Stimulated activated naive B cell treated with anti-CD40 and anti-IgM and Interleukin-4, amounts not matched to agents 10 μg/mL and 1 μg/mL and 100 μg/mL, for 72 hours (primary cell): ENCODE measurements around the gene LAMA2.

Experiments used
- ATAC-seq, 2 donors: fragments of 150-1000 bp; cut with Tn5 transposase; replicated peaks; 2 replicates each; pipeline ENCODE4 v1.10.0; 2021; ENCODE audit warnings: moderate library complexity in 1 of 2
- DNase-seq: peaks from one replicate; pipeline ENCODE4 v3.0.0; 2021
- H3K27ac Mint-ChIP-seq: one replicate; pipeline ENCODE4 v1.8.0; 2022; ENCODE audit warnings: mild to moderate bottlenecking, mixed read lengths
- H3K27me3 Mint-ChIP-seq, 2 donors: one replicate each; pipeline ENCODE4 v1.8.0; 2022; ENCODE audit warnings: mixed read lengths in 2 of 2
- H3K36me3 Mint-ChIP-seq, 2 donors: one replicate each; pipeline ENCODE4 v1.8.0; 2022; ENCODE audit warnings: mixed read lengths in 2 of 2, mild to moderate bottlenecking in 1 of 2
- H3K4me1 Mint-ChIP-seq, 2 donors: one replicate each; pipeline ENCODE4 v1.8.0; 2022; ENCODE audit warnings: mixed read lengths in 2 of 2, mild to moderate bottlenecking in 1 of 2
- H3K4me3 Mint-ChIP-seq, 2 donors: one replicate each; pipeline ENCODE4 v1.8.0; 2022; ENCODE audit warnings: mild to moderate bottlenecking in 2 of 2, mixed read lengths in 2 of 2, moderate library complexity in 1 of 2
- H3K9me3 Mint-ChIP-seq, 2 donors: one replicate each; pipeline ENCODE4 v1.8.0; 2022; ENCODE audit warnings: mixed read lengths in 2 of 2, mild to moderate bottlenecking in 1 of 2

Gene LAMA2

GRCh38 chr6:129188795-129189194 is 305.9 kb downstream of the LAMA2 start:
- H3K36me3 Mint-ChIP-seq = no peaks in the 10 kb centered on the region
- no peak for ATAC-seq
- no peaks in the 10 kb centered on the region for H3K9me3 Mint-ChIP-seq

GRCh38 chr6:129189266-129189665 is 306.3 kb downstream of the LAMA2 start:
- Mint-ChIP-seq H3K27ac (no peak overlapping the region), H3K36me3 (no peaks in the 10 kb centered on the region), H3K4me3 (no peak overlapping the region), H3K27me3 (no peaks in the 10 kb centered on the region), H3K4me1 (no peaks in the 10 kb centered on the region), H3K9me3 (no peaks in the 10 kb centered on the region)
- no peak for DNase-seq
- no peak for ATAC-seq

More at GRCh38 chr6:129188795-129189194, 305.9 kb downstream of the LAMA2 start:
- H3K27me3 Mint-ChIP-seq = no peaks in the 10 kb centered on the region
- H3K4me1 Mint-ChIP-seq = no peaks in the 10 kb centered on the region
- no peak for DNase-seq
- H3K27ac Mint-ChIP-seq = no peak overlapping the region
- no peak overlapping the region for H3K4me3 Mint-ChIP-seq

GRCh38 chr6:129191235-129191634 is 308.3 kb downstream of the LAMA2 start:
- Mint-ChIP-seq H3K27ac (no peak overlapping the region), H3K9me3 (no peaks in the 10 kb centered on the region), H3K36me3 (no peaks in the 10 kb centered on the region), H3K4me1 (no peaks in the 10 kb centered on the region), H3K4me3 (no peak overlapping the region), H3K27me3 (no peaks in the 10 kb centered on the region)
- ATAC-seq (no peak), DNase-seq (no peak)

GRCh38 chr6:129192458-129192989 is 309.6 kb downstream of the LAMA2 start:
- Mint-ChIP-seq H3K36me3 (no peaks in the 10 kb centered on the region), H3K4me1 (no peaks in the 10 kb centered on the region), H3K27ac (no peak overlapping the region), H3K9me3 (no peaks in the 10 kb centered on the region), H3K4me3 (no peak overlapping the region), H3K27me3 (no peaks in the 10 kb centered on the region)
- DNase-seq = no peak
- ATAC-seq = no peak

GRCh38 chr6:129194306-129194941 is 311.5 kb downstream of the LAMA2 start:
- ATAC-seq (no peak), DNase-seq (no peak)

GRCh38 chr6:129195161-129195560 is 312.2 kb downstream of the LAMA2 start:
- no peak overlapping the region for H3K27ac Mint-ChIP-seq
- ATAC-seq (no peak), DNase-seq (no peak)
- H3K9me3 Mint-ChIP-seq = no peaks in the 10 kb centered on the region
- H3K4me3 Mint-ChIP-seq = no peak overlapping the region
- H3K4me1 Mint-ChIP-seq = no peaks in the 10 kb centered on the region
- H3K36me3 Mint-ChIP-seq = no peaks in the 10 kb centered on the region
- H3K27me3 Mint-ChIP-seq = no peaks in the 10 kb centered on the region

More at GRCh38 chr6:129194306-129194941, 311.5 kb downstream of the LAMA2 start:
- Mint-ChIP-seq H3K36me3 (no peaks in the 10 kb centered on the region), H3K4me1 (no peaks in the 10 kb centered on the region), H3K4me3 (no peak overlapping the region), H3K9me3 (no peaks in the 10 kb centered on the region), H3K27ac (no peak overlapping the region), H3K27me3 (no peaks in the 10 kb centered on the region)

GRCh38 chr6:129195643-129196042 is 312.7 kb downstream of the LAMA2 start:
- H3K4me3 Mint-ChIP-seq = no peak overlapping the region
- H3K27me3 Mint-ChIP-seq = no peaks in the 10 kb centered on the region
- DNase-seq (no peak), ATAC-seq (no peak)
- H3K9me3 Mint-ChIP-seq = no peaks in the 10 kb centered on the region
- no peak overlapping the region for H3K27ac Mint-ChIP-seq
- H3K4me1 Mint-ChIP-seq = no peaks in the 10 kb centered on the region
- no peaks in the 10 kb centered on the region for H3K36me3 Mint-ChIP-seq

GRCh38 chr6:129197154-129197553 is 314.2 kb downstream of the LAMA2 start:
- no peak for DNase-seq
- H3K4me3 Mint-ChIP-seq = no peak overlapping the region
- ATAC-seq = no peak
- H3K9me3 Mint-ChIP-seq = no peaks in the 10 kb centered on the region
- no peaks in the 10 kb centered on the region for H3K27me3 Mint-ChIP-seq
- no peaks in the 10 kb centered on the region for H3K4me1 Mint-ChIP-seq
- no peaks in the 10 kb centered on the region for H3K36me3 Mint-ChIP-seq
- H3K27ac Mint-ChIP-seq = no peak overlapping the region

GRCh38 chr6:129200151-129200550 is 317.2 kb downstream of the LAMA2 start:
- ATAC-seq = no peak
- H3K27me3 Mint-ChIP-seq = no peaks in the 10 kb centered on the region
- H3K9me3 Mint-ChIP-seq = no peaks in the 10 kb centered on the region
- H3K36me3 Mint-ChIP-seq = no peaks in the 10 kb centered on the region
- H3K4me3 Mint-ChIP-seq = no peak overlapping the region
- no peak overlapping the region for H3K27ac Mint-ChIP-seq
- no peak for DNase-seq
- H3K4me1 Mint-ChIP-seq = no peaks in the 10 kb centered on the region

GRCh38 chr6:129203190-129203900 is 320.4 kb downstream of the LAMA2 start:
- ATAC-seq = no peak
- H3K4me1 Mint-ChIP-seq = no peaks in the 10 kb centered on the region
- no peaks in the 10 kb centered on the region for H3K9me3 Mint-ChIP-seq
- DNase-seq = no peak
- H3K4me3 Mint-ChIP-seq = no peak overlapping the region
- no peak overlapping the region for H3K27ac Mint-ChIP-seq
- no peaks in the 10 kb centered on the region for H3K27me3 Mint-ChIP-seq
- no peaks in the 10 kb centered on the region for H3K36me3 Mint-ChIP-seq

GRCh38 chr6:129206821-129207220 is 323.9 kb downstream of the LAMA2 start:
- DNase-seq (no peak), ATAC-seq (no peak)
- H3K27me3 Mint-ChIP-seq = no peaks in the 10 kb centered on the region
- no peak overlapping the region for H3K27ac Mint-ChIP-seq
- no peaks in the 10 kb centered on the region for H3K4me1 Mint-ChIP-seq
- H3K36me3 Mint-ChIP-seq = no peaks in the 10 kb centered on the region
- H3K4me3 Mint-ChIP-seq = no peak overlapping the region
- no peaks in the 10 kb centered on the region for H3K9me3 Mint-ChIP-seq

- ATAC-seq = no peak
- Mint-ChIP-seq H3K27ac (no peak overlapping the region), H3K4me3 (no peak overlapping the region), H3K36me3 (no peaks in the 10 kb centered on the region), H3K9me3 (no peaks in the 10 kb centered on the region), H3K27me3 (no peaks in the 10 kb centered on the region), H3K4me1 (no peaks in the 10 kb centered on the region)
- no peak for DNase-seq
These were observed 324.9 kb downstream of the LAMA2 start for GRCh38 chr6:129207832-129208231.

- Mint-ChIP-seq H3K9me3 (no peaks in the 10 kb centered on the region), H3K27me3 (no peaks in the 10 kb centered on the region), H3K4me1 (no peaks in the 10 kb centered on the region), H3K36me3 (no peaks in the 10 kb centered on the region), H3K4me3 (no peak overlapping the region), H3K27ac (no peak overlapping the region)
- ATAC-seq = no peak
- DNase-seq = no peak
These were observed 325.6 kb downstream of the LAMA2 start for GRCh38 chr6:129208415-129209034.

GRCh38 chr6:129209355-129209754 is 326.4 kb downstream of the LAMA2 start:
- no peaks in the 10 kb centered on the region for H3K36me3 Mint-ChIP-seq
- DNase-seq (no peak), ATAC-seq (no peak)
- H3K27ac Mint-ChIP-seq = no peak overlapping the region
- H3K9me3 Mint-ChIP-seq = no peaks in the 10 kb centered on the region
- H3K4me3 Mint-ChIP-seq = no peak overlapping the region
- H3K4me1 Mint-ChIP-seq = no peaks in the 10 kb centered on the region
- H3K27me3 Mint-ChIP-seq = no peaks in the 10 kb centered on the region

- no peak for ATAC-seq
- no peak for DNase-seq
- no peaks in the 10 kb centered on the region for H3K36me3 Mint-ChIP-seq
- no peak overlapping the region for H3K27ac Mint-ChIP-seq
- no peak overlapping the region for H3K4me3 Mint-ChIP-seq
- H3K4me1 Mint-ChIP-seq = no peaks in the 10 kb centered on the region
- no peaks in the 10 kb centered on the region for H3K9me3 Mint-ChIP-seq
- no peaks in the 10 kb centered on the region for H3K27me3 Mint-ChIP-seq
These were observed 327.7 kb downstream of the LAMA2 start for GRCh38 chr6:129210684-129211083.
